HG02763 (cell line): ENCODE data around the gene MEGF11.
"Not testable (repeated sequence)": the region's sequence is repeated elsewhere in the genome, so short reads cannot be mapped to it uniquely, and the experiment has no call there.

ENCODE experiments used
- ATAC-seq: cut with Tn5 transposase; IDR thresholded peaks from one replicate; pipeline ENCODE4 v1.9.1; 2021; ENCODE audit warnings: mild to moderate bottlenecking, moderate library complexity; ENCODE audit not compliant: unreplicated experiment

Gene MEGF11

GRCh38 chr15:66017000-66017399 lies 236.6 kb downstream of the MEGF11 start:
- ATAC-seq = no peak

- no peak for ATAC-seq
Measured at GRCh38 chr15:66016199-66016598, 237.4 kb downstream of the MEGF11 start.

- no peak for ATAC-seq
Measured at GRCh38 chr15:66014635-66015182, 238.8 kb downstream of the MEGF11 start.

- ATAC-seq = no peak
Measured at GRCh38 chr15:66014022-66014421, 239.5 kb downstream of the MEGF11 start.

- no peak for ATAC-seq
Measured at GRCh38 chr15:66008940-66009562, 244.5 kb downstream of the MEGF11 start.

- no peak for ATAC-seq
Measured at GRCh38 chr15:66007663-66008262, 245.8 kb downstream of the MEGF11 start.

GRCh38 chr15:66006986-66007385 lies 246.6 kb downstream of the MEGF11 start:
- ATAC-seq = no peak

GRCh38 chr15:66004618-66005262 lies 248.8 kb downstream of the MEGF11 start:
- ATAC-seq = no peak

- not testable (repeated sequence) for ATAC-seq
Measured at GRCh38 chr15:66003129-66003528, 250.4 kb downstream of the MEGF11 start.

GRCh38 chr15:66001717-66002426 lies 251.7 kb downstream of the MEGF11 start:
- no peak for ATAC-seq

- no peak for ATAC-seq
Measured at GRCh38 chr15:66001042-66001441, 252.5 kb downstream of the MEGF11 start.

GRCh38 chr15:65998486-65998885 lies 255.1 kb downstream of the MEGF11 start:
- ATAC-seq = no peak

GRCh38 chr15:65996901-65997300 lies 256.6 kb downstream of the MEGF11 start:
- no peak for ATAC-seq

GRCh38 chr15:65994832-65995231 lies 258.7 kb downstream of the MEGF11 start:
- no peak for ATAC-seq

GRCh38 chr15:65993762-65994161 lies 259.8 kb downstream of the MEGF11 start:
- ATAC-seq = no peak

GRCh38 chr15:65993236-65993635 lies 260.3 kb downstream of the MEGF11 start:
- no peak for ATAC-seq

- no peak for ATAC-seq
Measured at GRCh38 chr15:65991721-65992483, 261.6 kb downstream of the MEGF11 start.

- ATAC-seq = no peak
Measured at GRCh38 chr15:65990298-65990981, 263.1 kb downstream of the MEGF11 start.

- no peak for ATAC-seq
Measured at GRCh38 chr15:65987100-65987499, 266.4 kb downstream of the MEGF11 start.

- no peak for ATAC-seq
Measured at GRCh38 chr15:65986416-65986815, 267.1 kb downstream of the MEGF11 start.
